ENCODE data around the gene SELENOM.
"Not testable (repeated sequence)": the region's sequence is repeated elsewhere in the genome, so short reads cannot be mapped to it uniquely, and the experiment has no call there.

Gene SELENOM

DNA sequence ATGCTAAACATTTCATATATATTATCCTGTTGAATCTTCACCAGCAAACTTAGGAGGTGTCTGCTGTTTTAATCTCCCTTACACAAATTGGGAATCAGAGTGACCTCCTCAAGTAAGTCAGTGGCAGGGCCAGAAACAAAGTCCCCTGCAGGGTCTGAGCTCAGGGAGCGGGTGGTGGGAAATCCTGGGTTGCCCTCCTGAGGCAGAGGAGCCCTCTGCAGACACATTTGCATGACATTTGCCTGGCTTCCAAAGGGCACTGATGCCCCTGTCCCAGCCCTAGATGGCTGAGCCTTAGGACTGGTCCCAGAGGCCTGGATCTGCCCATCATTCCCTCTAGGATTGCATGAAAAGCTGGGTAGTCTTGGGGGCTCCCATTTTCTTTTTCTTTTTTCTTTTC, 13.3 kb upstream of the SELENOM start:
- H3K4me3 ChIP-seq (ENCODE audit: low read depth, low read length) = no peak overlapping the region
- TF ChIP-seq, protein P1, sequence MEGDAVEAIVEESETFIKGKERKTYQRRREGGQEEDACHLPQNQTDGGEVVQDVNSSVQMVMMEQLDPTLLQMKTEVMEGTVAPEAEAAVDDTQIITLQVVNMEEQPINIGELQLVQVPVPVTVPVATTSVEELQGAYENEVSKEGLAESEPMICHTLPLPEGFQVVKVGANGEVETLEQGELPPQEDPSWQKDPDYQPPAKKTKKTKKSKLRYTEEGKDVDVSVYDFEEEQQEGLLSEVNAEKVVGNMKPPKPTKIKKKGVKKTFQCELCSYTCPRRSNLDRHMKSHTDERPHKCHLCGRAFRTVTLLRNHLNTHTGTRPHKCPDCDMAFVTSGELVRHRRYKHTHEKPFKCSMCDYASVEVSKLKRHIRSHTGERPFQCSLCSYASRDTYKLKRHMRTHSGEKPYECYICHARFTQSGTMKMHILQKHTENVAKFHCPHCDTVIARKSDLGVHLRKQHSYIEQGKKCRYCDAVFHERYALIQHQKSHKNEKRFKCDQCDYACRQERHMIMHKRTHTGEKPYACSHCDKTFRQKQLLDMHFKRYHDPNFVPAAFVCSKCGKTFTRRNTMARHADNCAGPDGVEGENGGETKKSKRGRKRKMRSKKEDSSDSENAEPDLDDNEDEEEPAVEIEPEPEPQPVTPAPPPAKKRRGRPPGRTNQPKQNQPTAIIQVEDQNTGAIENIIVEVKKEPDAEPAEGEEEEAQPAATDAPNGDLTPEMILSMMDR (IDR thresholded peaks at IDR 0.05; ENCODE audit: low read depth, low read length) = no peak

DNA sequence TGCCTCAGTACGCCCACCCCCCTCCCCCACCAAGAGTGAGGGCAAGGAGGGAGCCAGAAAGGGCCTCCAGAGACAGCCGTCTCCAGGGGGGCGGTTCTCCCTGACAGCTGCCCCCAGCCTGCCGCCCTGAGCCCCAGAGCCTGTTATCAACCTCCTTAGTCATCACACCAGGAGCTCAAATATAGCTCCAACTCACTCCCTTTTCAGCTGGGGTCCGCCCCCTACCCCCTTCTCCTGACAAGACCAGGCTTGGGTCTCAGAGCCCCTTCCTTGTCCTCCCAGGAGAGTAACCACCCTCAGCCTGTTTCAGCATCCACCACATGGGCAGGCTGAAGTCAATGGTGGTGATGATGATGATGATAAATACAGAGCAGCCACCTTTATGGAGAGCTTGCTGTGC, 12.9 kb upstream of the SELENOM start:
- H3K4me3 ChIP-seq (ENCODE audit: low read depth, low read length) = no peak overlapping the region
- TF ChIP-seq, protein P1 (IDR thresholded peaks at IDR 0.05; ENCODE audit: low read depth, low read length) = no peak

DNA sequence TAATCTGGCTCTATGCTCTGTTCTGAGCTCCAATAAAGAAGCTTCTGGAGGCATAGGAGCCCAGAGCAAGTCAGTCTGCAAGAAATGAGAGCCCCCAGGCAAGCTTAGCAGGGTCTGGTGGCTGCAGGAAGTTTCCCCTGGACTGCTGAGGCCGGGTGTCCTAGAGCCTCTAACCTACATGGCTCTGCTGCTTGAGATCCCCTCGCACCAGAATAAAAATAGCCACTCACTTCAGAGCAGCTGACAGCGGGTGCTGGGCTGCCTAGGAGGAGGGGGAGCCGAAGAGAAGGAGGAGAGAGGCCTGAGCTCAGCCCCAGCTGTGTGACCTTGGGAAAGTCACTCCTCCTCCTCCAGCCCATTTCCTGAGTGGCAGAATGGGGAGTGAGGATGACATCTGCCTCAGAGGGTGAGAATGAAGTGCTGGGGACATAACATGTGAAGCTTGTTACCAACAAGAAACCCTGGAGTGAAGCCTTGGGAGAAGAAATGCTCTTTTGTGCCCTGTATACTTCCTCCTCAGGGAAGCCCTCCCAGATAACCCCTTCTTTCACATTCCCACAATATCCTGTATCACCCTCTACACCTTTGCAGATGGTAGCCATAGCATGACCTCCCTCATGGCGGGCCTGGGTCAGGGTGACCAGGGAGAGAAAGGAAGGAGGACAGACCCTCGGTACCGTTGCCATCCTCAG, 11.8 kb upstream of the SELENOM start:
- TF ChIP-seq, protein P1 (IDR thresholded peaks at IDR 0.05; ENCODE audit: low read depth, low read length) = no peak

DNA sequence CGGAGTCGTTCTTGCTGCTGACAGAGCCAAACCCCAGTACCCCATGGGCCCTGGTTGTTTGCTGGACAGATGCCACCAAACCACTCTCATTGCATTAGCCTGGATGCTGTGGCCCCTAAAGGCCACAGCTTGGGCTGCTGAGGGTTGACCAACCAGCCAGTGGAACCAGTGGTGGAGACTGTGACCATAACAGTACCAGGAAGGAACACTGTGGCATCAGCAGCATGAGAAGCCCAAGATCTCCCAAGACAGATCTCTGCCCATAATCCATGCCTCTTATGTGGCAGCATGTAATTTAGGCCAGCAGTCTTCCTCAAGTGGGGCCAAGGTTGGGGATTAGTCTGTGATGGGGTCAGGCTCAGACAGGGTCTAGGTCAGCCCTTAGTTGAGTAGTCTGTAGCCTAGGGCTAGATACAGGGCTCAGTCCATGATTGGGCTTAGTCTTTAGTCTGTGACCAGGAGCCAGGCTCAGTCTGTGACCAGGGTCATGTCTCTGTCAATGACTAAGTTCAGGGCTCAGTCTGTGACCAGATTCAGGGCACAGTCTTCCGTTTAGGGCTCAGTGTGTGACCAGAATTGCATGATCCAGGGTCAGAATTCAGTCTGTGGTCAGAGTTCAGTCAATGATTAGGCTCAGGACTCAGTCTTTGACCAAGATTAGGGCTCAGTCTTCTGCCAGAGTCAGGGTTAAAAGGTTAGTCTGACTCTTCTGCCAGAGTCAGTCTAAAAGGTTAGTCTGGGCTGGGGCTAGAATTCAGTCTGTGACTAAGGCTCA, 10.9 kb upstream of the SELENOM start:
- TF ChIP-seq, protein P1 (IDR thresholded peaks at IDR 0.05; ENCODE audit: low read depth, low read length) = no peak
- no peak overlapping the region for H3K4me3 ChIP-seq (ENCODE audit: low read depth, low read length)

More for the DNA sequence above, 11.8 kb upstream of the SELENOM start:
- H3K4me3 ChIP-seq (ENCODE audit: low read depth, low read length) = no peak overlapping the region

DNA sequence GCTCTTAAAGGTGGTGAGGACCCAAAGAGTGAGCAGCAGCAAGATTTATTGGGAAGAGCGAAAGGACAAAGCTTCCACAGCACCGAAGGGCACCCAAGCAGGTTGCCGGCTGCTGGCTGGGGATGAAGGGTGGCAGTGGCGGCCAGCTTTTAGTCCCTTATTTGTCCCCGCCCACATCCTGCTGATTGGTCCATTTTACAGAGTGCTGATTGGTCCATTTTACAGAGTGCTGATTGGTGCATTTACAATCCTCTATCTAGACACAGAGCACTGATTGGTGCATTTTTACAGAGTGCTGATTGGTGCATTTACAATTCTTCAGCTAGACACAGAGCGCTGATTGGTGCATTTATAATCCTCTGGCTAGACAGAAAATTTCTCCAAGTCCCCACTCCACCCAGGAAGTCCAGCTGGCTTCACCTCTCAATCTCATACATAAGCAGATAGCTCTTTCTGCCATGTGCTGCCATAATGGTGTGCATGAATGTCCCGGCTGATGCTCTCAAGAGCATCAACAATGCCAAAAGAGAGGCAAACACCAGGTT, 5.3 kb upstream of the SELENOM start:
- not testable (repeated sequence) for H3K4me3 ChIP-seq (ENCODE audit: low read depth, low read length)

DNA sequence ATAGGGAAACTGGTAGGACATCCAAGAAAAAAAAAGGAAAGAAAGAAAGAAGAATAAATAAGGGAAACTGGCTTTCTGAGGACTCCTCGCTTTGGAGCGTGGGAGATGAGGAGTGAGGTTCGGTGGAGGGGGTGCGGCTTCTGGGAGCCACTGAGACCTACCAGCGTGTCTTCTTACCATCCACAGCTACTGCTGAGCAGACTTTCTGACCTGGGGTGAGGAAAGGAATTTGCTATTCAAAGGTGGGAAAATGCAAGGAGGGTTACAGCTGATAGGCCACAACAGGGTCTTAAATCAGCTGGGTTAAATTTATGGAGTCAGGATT, 488 bp upstream of the SELENOM start:
- TF ChIP-seq, protein P1 (IDR thresholded peaks at IDR 0.05; ENCODE audit: low read depth, low read length) = no peak
- H3K4me3 ChIP-seq (ENCODE audit: low read depth, low read length) = peak overlapping the region; percentile 46

DNA sequence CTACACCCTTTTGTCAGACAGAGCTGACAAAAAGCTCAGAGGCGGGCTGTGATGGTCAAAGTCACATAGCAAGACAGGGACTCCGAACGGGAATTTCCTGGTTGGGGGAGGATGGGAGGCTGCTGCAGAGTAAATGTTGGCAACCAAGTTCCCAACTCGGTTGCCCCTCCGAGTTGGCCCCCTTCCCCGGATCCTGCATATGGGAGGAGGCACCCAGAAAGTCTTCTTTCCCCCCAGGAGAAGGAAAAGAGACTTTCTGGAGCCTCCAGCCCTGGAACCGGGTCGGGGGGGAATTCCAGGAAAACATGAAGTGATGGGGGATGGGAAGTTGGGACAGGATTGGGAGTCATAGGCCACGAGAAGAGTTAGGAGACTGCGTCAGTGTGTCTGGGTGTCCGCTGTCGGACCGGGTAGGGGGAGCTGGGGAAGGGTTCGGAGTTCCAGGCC, 614 bp downstream of the SELENOM start:
- peak overlapping the region; percentile 89 for H3K4me3 ChIP-seq (ENCODE audit: low read depth, low read length)
- TF ChIP-seq, protein P1 (IDR thresholded peaks at IDR 0.05; ENCODE audit: low read depth, low read length) = no peak
